Posterior vena cava (tissue), 2 donors: Measurements from ENCODE around the gene MPND. TPM values are rescaled to one million over a fixed set of nuclear protein-coding genes. Genes with fewer than 3 reads are reported as not detected.
A peak's percentile ranks its signal among the peaks of the same experiment; 100 is the strongest.

Source experiments
- DNase-seq: peaks from one replicate; pipeline ENCODE4 v3.0.0-alpha.2; 2020; ENCODE audit warnings: low spot score
- intact Hi-C, 2 donors: fragments of 100-400 bp; cut with DNase I; formaldehyde crosslinking; loops; one replicate each; pipeline versions ENCODE4 v1.14.1 to v1.14.2; 2022 to 2023
- total RNA-seq, 2 donors: library from RNA; stranded (reverse); fragmentation: NEBNext Ultra II Directional; extraction: Animal tissue kit (Norgen Biotek cat#: 25700); gene quantifications; one replicate each; pipeline ENCODE4 v1.2.1, GENCODE V29; 2021
- donor health status: DM: yes; HTN: yes; CAD: no.
- donor health status: DM: yes; HTN: yes; CAD: no.

The MPND gene
- total RNA-seq, 2 donors from 2014 or later, result 11.2 to 12.1 TPM

- peak; percentile 86 for DNase-seq
- intact Hi-C loops, result loop anchor here in 1 of 2 donors (2.0 kb wide), 1 partner anchor 29 kb away; no protein-coding TSS in a partner anchor
Observed at GRCh38 chr19:4373601-4374497, 30.5 kb downstream of the MPND start.

GRCh38 chr19:4374498-4375163 lies 31.3 kb downstream of the MPND start:
- intact Hi-C loops, result no loop called here
- DNase-seq, result peak; percentile 96

GRCh38 chr19:4375164-4376027 lies 32.0 kb downstream of the MPND start:
- DNase-seq, result peak; percentile 88
- intact Hi-C loops, result no loop called here

GRCh38 chr19:4376028-4376670 lies 32.8 kb downstream of the MPND start:
- no peak for DNase-seq
- intact Hi-C loops, result no loop called here

- DNase-seq, result no peak
- intact Hi-C loops, result no loop called here
Observed at GRCh38 chr19:4376671-4376990, 33.3 kb downstream of the MPND start.

- DNase-seq, result peak; percentile 73
- intact Hi-C loops, result no loop called here
Observed at GRCh38 chr19:4376991-4377781, 33.8 kb downstream of the MPND start.

GRCh38 chr19:4378886-4379285 lies 35.5 kb downstream of the MPND start:
- intact Hi-C loops, result no loop called here

GRCh38 chr19:4379383-4380253 lies 36.3 kb downstream of the MPND start:
- intact Hi-C loops, result no loop called here
- DNase-seq, result no peak

More at GRCh38 chr19:4378886-4379285, 35.5 kb downstream of the MPND start:
- no peak for DNase-seq

- intact Hi-C loops, result no loop called here
- no peak for DNase-seq
Observed at GRCh38 chr19:4380254-4380727, 36.9 kb downstream of the MPND start.

GRCh38 chr19:4385291-4386040 lies 42.1 kb downstream of the MPND start:
- intact Hi-C loops, result no loop called here
- no peak for DNase-seq

- no peak for DNase-seq
- intact Hi-C loops, result no loop called here
Observed at GRCh38 chr19:4386041-4386782, 42.9 kb downstream of the MPND start.

GRCh38 chr19:4388337-4389063 lies 45.1 kb downstream of the MPND start:
- intact Hi-C loops, result no loop called here
- DNase-seq, result no peak

GRCh38 chr19:4389064-4389375 lies 45.7 kb downstream of the MPND start:
- intact Hi-C loops, result no loop called here
- no peak for DNase-seq

- no peak for DNase-seq
- intact Hi-C loops, result no loop called here
Observed at GRCh38 chr19:4389511-4390016, 46.2 kb downstream of the MPND start.

GRCh38 chr19:4390017-4390566 lies 46.7 kb downstream of the MPND start:
- no peak for DNase-seq
- intact Hi-C loops, result no loop called here
